ENCODE results near the gene TTC39B.

Gene TTC39B

DNA sequence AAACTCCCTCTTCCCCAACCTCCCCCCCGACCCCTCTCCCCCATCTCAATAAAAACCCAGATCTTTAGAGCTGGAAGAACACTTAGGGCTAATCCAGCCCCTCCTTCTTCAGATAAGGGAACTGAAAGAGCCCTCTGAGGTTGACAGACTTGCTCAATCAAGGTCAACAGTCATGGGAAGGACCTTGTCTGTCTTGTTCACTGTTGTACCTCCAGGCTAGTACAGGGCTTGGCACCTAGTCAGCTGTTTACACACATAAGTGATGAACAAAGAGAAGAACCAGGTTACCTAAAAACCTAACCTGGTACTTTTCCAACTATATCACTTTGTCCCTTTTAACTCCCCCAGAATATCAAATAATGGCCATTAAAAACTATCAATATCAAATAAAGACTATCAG is 2.4 kb downstream of the TTC39B start:
- no peak overlapping the region for H3K4me3 ChIP-seq (ENCODE audit: low read length)
- DNase-seq (ENCODE audit: low read depth), result no peak
- no peak for TF ChIP-seq CTCF (conservative IDR thresholded peaks at IDR 0.05; ENCODE audit: low read depth, low read length)

GRCh38 chr9:15300218-15300617 is 6.8 kb downstream of the TTC39B start:
- no peak overlapping the region for H3K4me3 ChIP-seq (ENCODE audit: low read length)
- DNase-seq (ENCODE audit: low read depth), result no peak
- TF ChIP-seq CTCF (conservative IDR thresholded peaks at IDR 0.05; ENCODE audit: low read depth, low read length), result no peak

GRCh38 chr9:15299374-15299939 is 7.6 kb downstream of the TTC39B start:
- H3K4me3 ChIP-seq (ENCODE audit: low read length), result no peak overlapping the region
- TF ChIP-seq CTCF (conservative IDR thresholded peaks at IDR 0.05; ENCODE audit: low read depth, low read length), result no peak
- DNase-seq (ENCODE audit: low read depth), result no peak

- no peak for DNase-seq (ENCODE audit: low read depth)
These were observed 8.7 kb downstream of the TTC39B start for GRCh38 chr9:15298362-15298761.

DNA sequence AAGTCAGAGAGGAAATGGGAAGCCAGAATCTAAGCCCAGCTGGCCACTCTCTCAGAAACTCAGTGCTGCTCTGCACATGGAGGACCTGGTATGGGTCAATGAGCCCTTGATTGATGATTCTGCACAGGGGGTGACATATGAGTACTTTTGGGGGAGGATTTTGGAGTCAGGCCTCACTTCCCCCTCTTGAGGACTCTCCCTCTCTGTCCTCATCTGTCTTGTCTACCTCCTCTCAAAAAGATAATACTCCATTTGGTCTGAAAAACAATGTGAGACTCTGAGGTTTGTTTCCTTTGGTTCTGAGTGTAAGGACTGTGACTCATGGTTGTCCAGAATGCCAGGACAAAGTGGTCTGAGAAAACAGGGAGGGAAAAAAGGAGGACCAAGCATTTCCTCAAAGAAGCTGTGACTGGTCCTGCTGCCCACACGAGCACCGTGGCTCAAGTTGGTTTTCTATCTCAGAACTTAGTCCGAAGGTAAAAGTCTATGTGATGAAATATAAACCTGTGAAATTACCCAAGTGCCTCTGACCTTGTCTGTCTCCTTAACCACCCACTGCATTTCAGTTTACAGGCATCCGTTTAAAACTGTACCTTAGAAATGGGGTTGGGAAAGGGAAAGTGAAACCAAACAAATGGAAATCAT is 11.1 kb downstream of the TTC39B start:
- DNase-seq (ENCODE audit: low read depth), result no peak
- TF ChIP-seq CTCF (conservative IDR thresholded peaks at IDR 0.05; ENCODE audit: low read depth, low read length), result no peak
- H3K4me3 ChIP-seq (ENCODE audit: low read length), result peak overlapping the region; percentile 11

More at GRCh38 chr9:15298362-15298761, 8.7 kb downstream of the TTC39B start:
- TF ChIP-seq CTCF (conservative IDR thresholded peaks at IDR 0.05; ENCODE audit: low read depth, low read length), result no peak
- no peak overlapping the region for H3K4me3 ChIP-seq (ENCODE audit: low read length)

- no peak overlapping the region for H3K4me3 ChIP-seq (ENCODE audit: low read length)
- TF ChIP-seq CTCF (conservative IDR thresholded peaks at IDR 0.05; ENCODE audit: low read depth, low read length), result no peak
- no peak for DNase-seq (ENCODE audit: low read depth)
These were observed 12.4 kb downstream of the TTC39B start for GRCh38 chr9:15294604-15295003.

DNA sequence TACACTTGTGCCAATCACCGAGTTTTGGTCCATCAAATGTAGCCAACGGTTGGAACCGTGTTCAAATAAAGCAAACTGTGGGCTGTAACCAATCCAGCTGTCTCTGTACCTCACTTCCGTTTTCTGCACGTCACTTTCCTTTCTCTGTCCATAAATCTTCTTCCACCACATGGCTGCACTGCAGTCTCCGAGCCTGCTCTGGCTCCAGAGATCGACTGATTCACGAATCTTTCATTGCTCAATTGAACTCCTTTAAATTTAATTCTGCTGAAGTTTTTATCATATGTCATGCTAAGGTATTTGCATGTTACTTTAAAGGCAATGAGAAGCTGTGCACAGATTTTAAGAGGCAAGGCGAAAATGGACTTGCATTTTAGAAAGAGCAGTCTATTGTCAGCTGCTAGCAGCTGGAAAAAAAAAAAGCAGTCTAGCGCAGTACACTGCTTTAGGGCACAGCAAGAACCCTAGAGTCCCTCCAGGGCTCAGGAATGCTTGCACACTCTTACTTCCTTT is 13.2 kb downstream of the TTC39B start:
- H3K4me3 ChIP-seq (ENCODE audit: low read length), result no peak overlapping the region
- no peak for TF ChIP-seq CTCF (conservative IDR thresholded peaks at IDR 0.05; ENCODE audit: low read depth, low read length)
- no peak for DNase-seq (ENCODE audit: low read depth)
